GM19193 (cell line): Measurements from ENCODE around the gene PRCC.
A peak's percentile ranks its signal among the peaks of the same experiment; 100 is the strongest.

Experiments
- POLR2A ChIP-seq: IDR thresholded peaks from 4 replicates; pipeline ENCODE4 v1.6.1; 2011; ENCODE audit not compliant: insufficient read depth, insufficient read length; ENCODE audit errors: extremely low read depth

PRCC gene

DNA sequence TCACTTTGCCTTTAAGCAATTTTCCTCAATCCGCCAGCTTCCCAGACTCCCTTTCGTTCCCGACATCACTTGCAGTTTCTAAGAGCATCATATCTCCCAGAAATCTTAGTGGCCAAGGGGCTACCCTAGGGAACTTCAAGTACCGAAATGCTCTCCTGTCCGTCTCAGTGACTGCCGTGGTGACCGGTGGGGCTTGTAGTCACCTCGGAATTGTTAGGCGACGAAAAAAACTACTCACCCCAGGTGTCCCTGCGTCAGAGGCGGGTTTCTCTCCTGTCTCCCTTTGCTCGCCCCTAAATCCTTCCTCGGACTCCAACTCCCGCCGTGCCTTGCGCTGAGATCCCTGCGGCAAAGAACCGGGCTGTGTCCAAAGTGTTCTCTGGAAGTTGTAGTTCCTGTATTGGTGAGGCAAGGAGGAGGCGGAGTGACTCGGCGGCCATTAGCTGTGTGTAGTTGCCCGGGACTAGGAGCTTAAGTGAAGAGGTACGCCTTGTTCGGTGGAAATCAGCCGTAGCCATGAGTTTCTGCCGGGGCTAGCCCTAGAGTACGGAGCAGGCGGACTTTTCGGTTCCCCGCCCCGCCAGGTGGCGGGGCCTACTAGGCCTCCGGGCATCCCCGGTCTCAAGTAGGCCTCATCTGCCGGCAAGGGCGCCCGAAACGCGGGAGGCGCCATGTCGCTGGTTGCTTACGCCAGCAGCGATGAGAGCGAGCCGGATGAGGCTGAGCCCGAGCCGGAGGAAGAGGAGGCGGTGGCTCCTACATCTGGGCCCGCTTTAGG, at the start of gene PRCC:
PRCC (plus strand) TSS at position 435 of the 778 bp plus-strand sequence; CDS start at position 672, 237 bp downstream.
- TF ChIP-seq POLR2A: peak; percentile 51

DNA sequence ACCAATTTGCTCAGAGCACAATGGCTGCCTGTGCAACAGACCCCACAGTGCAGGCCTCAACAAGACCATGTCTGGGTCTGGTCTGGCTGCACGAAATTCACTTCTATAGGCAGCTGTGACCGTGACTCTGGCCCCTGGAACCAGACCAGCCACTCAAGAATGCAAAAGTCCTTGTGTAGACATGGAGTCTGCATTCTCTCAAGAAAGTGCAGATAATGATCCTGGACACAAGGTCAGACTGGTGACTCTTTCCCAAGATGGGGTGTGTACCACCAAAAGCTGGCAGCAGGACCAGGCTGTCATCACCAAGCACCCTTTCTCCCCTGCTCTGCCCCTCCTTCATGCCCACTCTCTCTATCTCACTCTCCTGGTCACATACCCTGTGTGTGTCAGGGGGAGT, 46.2 kb upstream of the PRCC start:
- no peak for TF ChIP-seq POLR2A

DNA sequence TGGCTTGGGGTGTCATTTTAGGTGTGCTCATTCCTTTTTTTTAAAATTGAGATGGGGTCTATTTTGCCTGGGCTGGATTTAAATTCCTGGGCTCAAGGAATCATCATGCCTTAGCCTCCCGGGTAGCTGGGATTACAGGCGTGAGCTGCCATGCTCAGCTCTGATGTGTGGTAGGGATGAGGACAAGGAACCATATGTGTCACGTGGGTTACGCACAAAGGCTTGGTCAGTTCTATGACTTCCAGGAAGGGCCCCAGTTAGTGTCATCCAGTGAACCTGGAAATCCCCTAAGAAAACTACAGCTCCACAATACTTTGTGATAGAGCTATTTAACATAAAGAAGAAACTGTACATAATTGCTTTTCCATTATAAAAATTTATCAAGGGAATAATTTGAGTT, 45.8 kb upstream of the PRCC start:
- TF ChIP-seq POLR2A: no peak

DNA sequence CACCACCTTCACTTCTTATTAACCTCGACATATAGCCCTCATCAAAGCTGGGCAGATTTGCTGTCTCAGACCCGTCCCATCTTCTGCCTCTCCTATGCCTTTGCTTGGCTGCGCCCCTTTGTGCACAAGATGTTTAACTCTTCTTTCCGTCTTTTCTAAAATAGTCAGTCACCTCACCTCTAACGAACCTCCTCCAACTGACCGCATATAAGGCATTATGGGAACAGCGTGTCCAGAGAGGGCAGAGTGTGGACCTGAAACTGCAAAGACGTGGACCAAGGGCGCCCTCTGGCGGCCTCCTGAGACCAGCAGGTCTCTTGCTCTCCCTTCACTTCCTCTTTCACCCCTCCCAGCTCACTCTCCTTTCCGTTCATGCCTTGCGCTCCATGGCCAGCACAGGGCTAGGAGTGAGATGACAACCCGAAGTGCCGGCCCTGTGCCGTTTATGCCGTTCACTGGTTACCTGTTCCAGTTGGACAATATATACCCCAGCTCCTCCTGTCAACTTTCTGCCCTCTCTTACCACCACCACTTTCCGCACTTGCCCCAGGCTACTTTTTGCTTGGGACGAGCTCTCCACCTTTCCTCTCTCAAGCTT, 41.6 kb upstream of the PRCC start:
- TF ChIP-seq POLR2A: peak; percentile 33

- no peak for TF ChIP-seq POLR2A
Measured at GRCh38 chr1:156726549-156727226, 40.6 kb upstream of the PRCC start.

- TF ChIP-seq POLR2A: no peak
Measured at GRCh38 chr1:156727492-156727891, 39.8 kb upstream of the PRCC start.

DNA sequence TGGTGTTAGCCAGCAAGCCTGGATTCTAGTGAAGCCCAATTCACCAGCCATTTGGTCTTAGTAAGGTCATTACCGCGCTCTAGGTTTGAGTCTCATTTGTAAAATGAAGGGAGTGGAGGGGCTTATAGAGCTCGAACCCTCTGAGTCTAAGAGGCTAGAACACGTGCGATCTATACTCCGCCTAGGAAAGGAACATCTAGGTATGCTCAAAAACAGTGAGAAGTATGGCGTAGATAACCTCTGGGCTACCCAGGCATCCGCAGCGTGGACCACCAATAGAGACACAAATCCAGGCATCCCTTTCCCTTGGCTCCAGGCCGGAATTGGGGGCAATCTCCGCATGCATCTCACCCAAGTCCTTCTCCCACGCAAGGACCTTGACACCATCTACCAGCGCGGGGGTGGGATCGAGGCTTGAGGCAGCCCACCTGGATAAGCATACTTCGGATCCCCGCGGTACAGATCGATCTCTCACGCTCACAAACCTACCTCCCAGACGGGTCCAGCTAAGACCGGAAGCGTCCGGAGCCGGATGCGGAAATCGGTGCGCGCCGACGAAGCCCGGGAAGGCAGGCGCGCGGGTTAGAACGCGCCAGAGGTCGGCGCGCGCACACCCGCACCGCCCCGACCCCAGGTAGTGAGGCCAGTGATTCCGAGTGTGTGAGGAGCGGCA, 39.3 kb upstream of the PRCC start, which contains the start of gene METTL25B:
METTL25B (plus strand) TSS at position 544 of the 673 bp plus-strand sequence. CDS start 636 bp downstream, outside the sequence.
- TF ChIP-seq POLR2A: peak; percentile 81

- peak; percentile 73 for TF ChIP-seq POLR2A
Measured at GRCh38 chr1:156728599-156729462, 38.5 kb upstream of the PRCC start, which contains the start of gene ISG20L2. Gene ISG20L2, minus strand, starts transcription at chr1:156728766. Its CDS starts 1,114 bp downstream, at chr1:156727652.

GRCh38 chr1:156733989-156734584, 33.2 kb upstream of the PRCC start:
- TF ChIP-seq POLR2A: no peak

DNA sequence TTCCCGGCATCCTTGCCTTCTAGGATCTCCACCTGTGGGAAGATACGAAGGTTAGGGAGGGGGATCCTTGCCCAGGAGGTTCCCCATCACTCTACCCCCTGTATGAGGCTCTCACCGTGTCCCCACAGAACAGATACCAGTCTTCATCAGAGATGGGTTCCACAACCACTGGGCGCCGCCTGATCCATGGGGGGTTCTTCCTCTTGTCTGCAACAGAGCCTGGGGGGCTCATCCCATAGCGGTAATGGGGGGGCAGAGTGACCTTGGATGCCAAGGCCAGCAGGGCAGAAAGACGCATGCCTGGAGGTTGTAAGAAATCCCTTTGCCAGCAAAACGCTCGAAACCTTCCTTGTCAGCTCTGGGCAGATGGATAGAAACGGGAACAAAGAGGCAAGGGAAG, 28.9 kb upstream of the PRCC start:
- no peak for TF ChIP-seq POLR2A

DNA sequence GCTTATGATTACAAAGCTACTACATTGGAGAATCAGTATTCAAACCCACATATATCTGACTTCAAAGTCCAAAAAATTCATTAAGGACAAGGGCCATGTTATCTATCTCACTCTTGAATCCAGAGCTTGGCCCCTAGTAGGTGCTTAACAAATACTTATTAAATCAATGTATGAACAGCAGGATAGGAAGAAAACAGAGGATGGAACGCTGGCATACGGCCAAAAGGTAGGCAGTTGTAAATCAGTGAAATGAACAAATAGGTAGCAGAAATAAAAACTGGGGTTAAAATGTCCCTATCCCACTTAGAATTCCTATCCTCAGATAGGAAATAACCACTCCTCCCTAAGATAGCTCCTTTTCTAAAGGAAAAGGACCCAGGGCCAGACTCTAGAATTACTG, 28.4 kb upstream of the PRCC start:
- no peak for TF ChIP-seq POLR2A

DNA sequence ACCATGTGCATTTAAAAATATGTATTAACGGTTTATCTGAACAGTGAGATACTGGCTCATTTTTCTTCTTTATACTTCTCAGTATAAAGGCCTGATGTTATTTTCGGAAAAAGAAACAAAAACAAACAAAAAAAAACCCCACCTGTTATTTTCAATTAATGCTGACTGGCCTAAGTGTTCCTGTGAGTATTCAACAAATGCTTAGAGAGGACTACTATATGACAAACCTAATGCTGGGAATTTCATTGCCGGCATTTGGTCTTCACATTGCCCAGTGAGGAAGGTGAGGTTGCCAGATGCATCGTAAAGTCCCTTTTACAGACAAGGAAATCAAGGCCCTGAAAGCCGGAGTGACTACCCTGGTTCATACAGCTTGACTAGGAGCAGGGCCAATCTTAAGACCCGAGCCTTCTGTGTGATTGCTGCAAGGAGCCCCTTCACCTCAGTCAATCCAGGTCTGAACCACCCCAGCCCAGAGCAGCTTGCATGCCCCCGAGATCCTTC, 27.0 kb upstream of the PRCC start:
- no peak for TF ChIP-seq POLR2A

DNA sequence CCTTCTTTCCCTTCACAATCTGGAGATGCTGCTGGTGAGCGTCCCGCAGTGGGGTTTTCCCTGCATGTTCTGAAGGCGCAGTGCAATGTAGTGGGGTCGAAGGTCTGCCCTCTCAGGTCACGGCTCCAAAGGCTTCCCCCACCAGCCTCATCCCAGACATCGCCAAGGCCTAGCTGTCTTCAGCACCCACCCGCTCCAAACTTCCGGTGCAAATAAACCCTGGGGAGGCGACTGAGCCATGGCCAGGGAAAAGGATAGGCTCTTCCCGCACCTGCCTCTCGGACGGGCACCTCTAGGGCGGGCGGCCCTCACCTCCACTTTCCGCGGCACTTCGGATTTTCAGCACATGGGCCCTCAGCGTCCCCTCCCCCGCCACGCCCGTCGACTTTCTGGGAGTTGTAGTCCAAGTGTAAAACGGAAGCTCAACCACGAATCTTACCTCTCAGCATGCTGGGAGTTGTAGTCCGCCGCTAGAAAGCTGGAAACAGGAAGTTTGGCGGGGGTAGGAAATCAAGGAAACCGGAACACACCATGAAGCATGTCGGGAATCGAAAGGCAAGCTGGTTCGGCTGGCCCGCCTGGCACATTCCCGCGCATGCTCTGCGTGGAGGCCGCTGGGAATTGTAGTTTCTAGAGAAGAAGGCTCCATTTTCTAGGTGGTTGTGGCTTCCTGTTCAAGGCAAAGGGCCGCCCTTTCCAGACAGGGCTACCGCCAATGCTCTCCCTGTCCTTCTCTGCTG, 26.4 kb upstream of the PRCC start, which contains the start of gene MRPL24:
MRPL24 (minus strand) TSS at position 348 of the 740 bp plus-strand sequence. CDS start 2,384 bp downstream, outside the sequence.
- TF ChIP-seq POLR2A: peak; percentile 64
